Measurements from ENCODE around the gene LDLRAD3.

DNA sequence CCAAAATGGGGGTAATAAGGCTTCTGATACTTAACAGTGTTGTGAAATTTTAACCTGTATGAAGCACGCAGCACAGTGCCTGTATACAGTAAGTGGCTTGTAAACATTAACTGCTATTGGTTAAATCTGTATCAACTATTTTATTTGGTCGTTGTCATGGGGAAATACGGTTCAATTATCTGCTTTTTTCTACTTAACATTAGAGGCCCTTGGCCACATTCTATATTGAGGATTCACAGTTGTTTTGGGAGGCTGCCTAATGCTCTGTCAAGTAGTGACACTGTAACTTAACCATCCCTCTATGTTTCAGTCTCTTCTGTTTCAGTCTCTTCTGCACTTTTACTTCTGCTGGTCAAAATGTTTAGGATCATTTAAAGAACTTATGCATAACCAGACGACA lies 95.6 kb downstream of the LDLRAD3 start:
- TF ChIP-seq, protein P1, sequence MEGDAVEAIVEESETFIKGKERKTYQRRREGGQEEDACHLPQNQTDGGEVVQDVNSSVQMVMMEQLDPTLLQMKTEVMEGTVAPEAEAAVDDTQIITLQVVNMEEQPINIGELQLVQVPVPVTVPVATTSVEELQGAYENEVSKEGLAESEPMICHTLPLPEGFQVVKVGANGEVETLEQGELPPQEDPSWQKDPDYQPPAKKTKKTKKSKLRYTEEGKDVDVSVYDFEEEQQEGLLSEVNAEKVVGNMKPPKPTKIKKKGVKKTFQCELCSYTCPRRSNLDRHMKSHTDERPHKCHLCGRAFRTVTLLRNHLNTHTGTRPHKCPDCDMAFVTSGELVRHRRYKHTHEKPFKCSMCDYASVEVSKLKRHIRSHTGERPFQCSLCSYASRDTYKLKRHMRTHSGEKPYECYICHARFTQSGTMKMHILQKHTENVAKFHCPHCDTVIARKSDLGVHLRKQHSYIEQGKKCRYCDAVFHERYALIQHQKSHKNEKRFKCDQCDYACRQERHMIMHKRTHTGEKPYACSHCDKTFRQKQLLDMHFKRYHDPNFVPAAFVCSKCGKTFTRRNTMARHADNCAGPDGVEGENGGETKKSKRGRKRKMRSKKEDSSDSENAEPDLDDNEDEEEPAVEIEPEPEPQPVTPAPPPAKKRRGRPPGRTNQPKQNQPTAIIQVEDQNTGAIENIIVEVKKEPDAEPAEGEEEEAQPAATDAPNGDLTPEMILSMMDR (IDR thresholded peaks at IDR 0.05), result no peak
- TF ChIP-seq EP300 (IDR thresholded peaks at IDR 0.05), result no peak
